Femur (tissue), 1 donor: Measurements from ENCODE around the gene ANGPT4.
A peak's percentile ranks its signal among the peaks of the same experiment; 100 is the strongest.
"Not testable (repeated sequence)": the region's sequence is repeated elsewhere in the genome, so short reads cannot be mapped to it uniquely, and the experiment has no call there.

Experiments
- DNase-seq: peaks from one replicate; pipeline ENCODE4 v3.0.0-alpha.2; 2017

The ANGPT4 gene

DNA sequence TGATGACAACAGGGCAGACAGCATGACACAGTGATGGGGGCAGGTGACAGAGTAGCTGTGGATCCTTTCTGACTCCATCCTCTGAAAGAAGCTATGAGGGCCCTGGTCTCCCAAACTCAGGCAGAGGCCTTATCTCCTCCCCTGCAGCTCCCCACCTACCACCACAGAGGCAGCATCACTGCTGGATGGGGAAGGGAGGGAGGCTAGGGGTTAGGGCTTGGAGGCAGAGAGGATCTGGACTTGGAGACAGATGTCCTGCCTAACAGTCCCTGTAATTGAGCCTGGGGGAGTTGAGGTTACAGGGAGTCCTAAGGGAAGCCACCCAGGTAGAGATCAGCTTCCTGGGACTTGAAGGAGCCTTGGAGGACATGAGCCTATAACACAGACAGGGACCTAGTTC, 44.7 kb downstream of the ANGPT4 start:
- no peak for DNase-seq

DNA sequence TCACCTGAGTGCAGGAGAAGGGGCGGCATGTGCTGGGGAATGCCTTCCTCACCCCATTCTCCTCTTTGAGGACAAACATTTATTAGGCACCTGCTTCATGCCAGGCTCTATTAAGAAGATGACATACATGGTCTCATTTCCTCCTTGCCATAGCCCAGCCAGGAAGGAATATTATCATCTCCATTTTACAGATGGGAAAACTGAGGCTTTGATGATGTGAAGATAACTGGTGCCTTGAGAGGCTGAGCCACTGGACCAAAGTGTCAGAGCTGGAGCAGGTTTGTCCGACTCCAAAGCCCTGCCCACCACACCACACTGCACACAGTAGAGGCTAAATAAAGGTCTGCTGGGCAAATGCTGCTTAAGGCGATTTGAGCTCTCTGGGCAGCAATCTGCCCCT, 45.4 kb downstream of the ANGPT4 start:
- DNase-seq, result no peak

DNA sequence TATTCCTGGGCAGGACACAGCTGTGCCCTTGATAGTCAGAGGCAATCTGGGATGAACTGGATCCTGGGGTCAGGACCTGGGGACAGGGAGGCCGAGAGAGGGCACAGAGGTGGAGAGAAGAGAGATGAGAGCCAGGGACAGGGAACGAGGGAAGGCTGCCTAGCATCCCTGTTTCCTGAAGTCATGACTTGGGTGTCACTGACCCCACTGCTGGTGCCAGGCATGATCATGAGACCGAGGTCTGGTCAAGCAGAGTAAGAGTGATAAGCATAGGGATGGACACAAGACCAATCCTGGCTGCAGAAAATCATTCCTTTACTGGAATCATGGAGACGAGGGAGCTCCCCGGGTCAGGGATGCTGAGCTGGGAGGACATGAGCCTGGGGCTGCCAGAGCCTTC, 46.5 kb downstream of the ANGPT4 start:
- no peak for DNase-seq

DNA sequence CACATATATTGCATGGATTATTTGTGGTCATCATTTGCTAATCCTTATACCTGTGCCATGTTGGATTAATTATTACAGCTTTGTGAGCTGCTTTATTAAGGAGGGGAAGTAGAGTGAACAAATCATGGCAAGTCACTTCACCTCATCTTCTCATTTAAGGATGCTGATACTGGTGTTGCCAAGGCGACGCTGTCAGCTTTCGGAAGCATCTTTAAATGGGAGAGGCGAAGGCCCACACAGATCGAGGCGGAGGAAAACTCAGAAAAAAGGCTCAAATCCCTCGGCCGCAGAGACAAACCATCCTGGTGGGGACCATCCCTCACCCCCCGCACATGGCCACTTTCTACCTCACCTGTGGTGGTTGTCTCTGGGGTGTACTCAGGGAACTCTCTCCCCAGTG, 47.9 kb downstream of the ANGPT4 start:
- DNase-seq, result no peak

DNA sequence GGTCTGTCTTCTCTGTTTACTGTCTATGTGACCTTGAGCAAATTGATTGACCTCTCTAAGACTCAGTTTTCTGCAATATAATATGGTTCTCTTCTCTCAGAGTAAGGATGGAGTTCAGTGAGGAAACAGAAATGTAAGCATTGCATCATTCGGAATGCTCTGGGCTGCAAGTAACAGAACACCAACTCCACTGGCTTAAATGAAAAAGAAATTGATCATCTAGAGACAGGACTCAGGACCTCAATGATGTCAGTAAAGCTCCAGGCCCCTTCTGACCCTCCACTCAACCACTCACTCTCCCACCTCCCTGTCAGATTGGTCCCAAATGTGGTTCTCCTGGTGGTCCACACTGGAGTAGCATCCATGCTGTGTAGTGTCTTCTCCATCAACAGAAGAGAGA, 50.7 kb downstream of the ANGPT4 start:
- DNase-seq, result no peak

DNA sequence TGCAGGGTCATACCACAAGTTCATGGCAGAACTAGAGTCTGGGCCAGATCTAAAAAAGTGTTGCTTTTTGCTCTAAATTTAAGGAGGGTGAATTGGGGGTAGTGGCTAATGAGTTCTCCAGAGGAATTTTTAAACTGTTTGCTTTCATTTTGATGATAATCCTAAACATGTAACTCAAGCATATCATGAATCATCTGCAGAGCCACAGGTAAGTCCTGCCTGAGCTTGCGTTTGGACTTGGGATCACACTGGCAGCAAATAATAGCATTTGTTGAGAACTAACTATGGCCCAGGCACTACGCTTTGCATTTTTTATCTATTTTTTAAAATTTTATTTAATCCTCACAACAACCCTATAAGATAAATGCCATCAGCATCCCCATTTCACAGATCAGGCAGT, 55.2 kb downstream of the ANGPT4 start:
- DNase-seq, result no peak

DNA sequence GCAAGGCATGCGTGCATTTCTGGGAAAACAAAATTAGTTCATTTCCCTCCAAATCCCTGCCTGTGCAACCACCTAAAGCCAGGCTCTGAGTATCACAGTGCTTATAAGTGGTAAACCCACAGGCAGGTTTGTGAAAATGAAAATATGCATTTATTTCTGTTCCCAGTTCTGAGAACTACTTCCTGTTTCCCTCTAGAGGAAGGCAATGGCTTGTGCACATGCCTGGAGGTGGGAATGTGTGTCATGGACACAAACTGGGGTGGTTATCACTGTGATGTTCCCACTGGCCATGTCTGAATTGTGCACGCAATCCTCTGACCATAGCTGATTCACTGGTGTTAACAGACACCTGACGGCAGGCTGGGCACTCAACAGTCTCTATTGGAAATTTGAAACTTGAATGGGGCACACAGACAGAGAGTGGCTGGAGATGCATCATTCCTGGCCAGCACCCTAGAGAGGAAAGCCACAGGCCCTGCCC, 56.3 kb downstream of the ANGPT4 start:
- no peak for DNase-seq

DNA sequence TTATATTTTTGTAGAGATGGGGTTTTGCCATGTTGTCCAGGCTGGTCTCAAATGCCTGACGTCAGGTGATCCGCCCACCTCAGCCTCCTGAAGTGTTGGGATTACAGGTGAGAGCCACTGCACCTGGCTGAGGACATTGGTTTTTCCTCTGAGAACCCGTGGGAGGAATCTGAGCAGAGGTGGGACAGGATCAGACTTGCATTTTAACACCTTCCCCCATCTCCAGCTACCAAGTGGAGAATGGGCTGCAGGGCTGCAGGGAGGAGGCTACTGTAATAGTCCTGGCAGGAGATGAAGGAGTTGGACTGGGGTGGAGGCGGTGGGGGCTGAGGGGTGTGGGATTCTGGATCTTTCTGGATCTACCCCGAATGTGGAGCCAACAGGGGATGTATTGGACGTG, 58.1 kb downstream of the ANGPT4 start:
- DNase-seq, result no peak

DNA sequence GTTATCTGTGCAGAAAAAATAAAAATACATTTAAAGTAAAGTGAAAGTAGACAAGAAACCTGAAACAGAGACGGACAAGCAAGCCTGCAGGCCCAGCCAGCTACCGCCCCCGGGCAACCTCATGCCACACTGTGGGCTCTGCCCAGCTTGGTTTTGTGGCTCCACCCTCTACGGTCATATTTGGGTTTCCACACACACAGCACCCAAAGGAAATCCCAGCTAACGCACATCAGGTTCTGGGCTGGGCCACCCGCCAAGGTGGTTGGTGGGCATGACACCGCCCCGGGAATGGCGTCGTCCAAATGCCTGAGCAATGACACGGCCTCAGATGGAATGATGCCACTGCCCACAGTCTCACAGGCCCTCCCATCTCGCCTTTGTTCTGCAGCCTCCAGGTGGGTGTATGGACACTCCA, 59.8 kb downstream of the ANGPT4 start:
- DNase-seq, result peak; percentile 43

DNA sequence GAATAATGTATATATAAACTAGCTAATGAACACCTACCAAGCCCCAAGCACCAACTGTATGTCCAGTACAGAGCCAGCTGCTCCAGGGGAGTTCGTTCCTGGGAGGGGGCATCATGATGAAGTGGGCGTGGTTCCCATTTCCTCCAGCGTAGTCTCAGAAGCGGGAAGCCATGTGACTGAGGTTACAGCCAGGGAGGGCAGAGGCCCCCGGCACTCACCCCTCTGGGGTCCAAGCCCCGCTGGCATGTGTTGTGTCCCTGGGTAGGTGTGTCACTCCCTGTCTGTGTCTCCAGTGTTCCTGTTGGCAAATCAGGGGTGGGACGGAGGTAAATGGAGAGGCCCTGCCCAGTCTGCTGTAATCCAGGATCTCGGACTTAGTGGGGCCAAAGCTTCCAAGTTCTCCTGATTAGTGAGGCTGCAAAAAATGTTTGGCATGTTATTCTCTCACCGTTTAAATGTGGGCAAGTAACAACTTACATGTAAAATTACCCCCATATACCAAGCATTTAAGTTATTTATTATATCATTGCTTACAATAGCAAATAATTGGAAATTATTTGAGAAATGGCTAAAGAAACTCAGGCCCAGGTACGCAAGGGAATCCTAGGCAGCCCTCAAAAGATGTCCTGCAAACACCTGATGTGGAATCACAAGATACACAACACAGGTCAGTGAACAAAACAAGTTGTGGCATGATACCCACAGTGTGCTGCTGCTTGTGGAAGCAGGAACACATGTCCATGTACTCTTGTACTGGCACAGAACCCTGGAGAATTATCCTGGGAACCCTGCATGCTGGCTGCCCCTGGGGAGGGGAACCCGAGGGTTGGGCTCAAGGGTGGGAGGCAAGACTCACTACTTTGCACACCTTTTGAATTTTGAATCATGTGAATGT, 60.4 kb downstream of the ANGPT4 start:
- no peak for DNase-seq

DNA sequence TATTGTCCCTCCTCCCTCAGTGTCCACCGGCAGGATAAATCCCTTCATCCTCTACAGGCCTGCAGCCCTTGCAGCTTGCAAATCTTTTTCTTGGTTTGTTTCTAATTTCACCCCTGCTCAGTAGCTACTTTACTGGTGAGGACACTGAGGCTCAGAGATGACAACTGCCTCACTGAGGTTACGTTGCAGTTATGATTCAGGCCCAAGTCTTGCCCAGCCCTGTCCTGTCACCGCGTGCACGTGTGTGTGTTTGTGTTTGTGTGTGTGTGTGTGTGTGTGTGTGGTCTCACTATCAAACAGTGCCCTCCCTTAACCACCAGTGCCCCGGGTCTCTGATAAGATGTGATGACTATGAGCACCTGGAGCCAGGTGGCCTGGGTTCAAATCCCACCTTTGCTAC, 61.5 kb downstream of the ANGPT4 start:
- no peak for DNase-seq

DNA sequence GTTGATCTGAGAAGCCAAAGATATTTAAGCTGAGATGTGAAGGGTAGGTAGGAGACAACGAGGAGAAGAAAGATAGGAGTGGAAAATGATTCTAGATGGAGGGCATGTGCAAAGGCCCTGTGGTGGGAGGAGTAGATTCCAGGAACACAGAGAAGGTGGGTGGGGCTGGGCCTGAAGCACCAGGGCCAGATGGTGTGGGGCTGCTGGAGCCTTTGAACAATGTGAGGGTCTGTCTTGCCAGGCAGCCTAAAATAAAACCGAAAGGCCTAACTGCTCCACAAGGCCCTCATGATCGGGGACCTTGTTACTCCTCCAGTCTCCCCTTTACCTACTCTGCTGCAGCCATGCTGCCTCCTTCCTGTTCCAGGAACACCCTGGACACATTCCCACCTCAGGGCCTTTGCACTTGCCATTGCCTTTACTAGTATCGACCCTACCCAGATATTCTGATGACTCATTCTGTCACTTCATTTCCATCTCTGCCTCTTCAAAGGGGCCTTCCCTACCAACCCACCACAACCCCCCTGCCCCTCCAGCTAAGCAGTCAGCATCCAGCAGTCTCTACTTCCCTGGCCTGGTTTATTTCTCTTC, 62.6 kb downstream of the ANGPT4 start:
- DNase-seq, result no peak

DNA sequence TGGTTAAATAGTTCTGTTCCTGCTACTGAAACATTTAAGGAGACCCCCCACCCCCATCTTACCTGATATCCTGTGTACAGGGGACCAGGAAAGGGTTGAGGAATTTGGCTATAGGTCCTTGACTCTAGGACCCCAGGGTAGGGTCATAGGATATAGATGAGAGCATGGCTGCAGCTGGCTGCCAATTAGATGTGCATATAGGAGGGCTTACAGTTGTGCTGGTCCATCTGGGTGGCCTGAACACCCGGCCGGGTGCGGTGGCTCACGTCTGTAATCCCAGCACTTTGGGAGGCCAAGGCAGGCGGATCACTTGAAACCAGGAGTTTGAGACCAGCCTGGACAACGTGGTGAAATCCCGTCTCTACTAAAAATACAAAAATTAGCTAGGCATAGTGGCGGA, 67.4 kb downstream of the ANGPT4 start:
- not testable (repeated sequence) for DNase-seq

DNA sequence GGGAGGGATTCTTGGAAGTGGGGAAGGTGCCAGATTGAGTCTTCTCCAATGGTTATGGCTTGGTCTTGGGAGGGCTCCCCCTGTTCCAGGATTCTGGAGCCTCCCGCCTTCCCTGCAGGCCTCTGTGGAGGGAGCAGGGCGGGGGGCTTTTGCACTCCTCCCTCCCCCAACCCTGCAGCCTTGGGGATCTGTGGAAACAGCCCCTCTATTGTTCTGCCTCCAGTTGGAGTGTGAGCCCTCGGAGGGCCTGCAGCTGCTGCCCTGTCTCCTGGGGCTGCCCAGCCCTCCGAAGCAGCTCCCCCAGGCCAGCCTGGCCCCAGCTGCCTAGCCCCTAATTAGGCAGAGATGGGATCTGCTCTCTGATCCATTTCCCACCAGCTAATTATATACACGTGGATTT, 67.9 kb downstream of the ANGPT4 start:
- DNase-seq, result peak; percentile 33

DNA sequence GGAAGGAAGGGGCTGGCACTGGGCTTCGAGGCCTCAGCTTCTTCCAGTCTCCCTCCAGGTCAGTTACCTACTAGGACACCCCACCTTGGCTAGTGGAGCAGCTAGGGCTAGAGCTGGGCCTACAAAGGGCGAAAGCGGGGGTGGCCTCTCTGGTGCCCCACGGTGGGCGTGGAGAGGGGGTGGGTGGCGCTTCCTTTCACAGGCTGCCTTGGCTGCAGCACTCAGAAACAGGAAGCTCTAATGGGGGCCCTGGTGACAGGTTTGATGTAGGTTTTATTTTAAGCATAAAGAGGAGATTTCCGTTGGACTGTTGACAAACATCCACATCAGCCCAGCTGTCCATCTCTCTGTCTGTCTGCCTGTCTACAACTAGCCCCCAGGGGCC, 69.2 kb downstream of the ANGPT4 start:
- DNase-seq, result peak; percentile 48

DNA sequence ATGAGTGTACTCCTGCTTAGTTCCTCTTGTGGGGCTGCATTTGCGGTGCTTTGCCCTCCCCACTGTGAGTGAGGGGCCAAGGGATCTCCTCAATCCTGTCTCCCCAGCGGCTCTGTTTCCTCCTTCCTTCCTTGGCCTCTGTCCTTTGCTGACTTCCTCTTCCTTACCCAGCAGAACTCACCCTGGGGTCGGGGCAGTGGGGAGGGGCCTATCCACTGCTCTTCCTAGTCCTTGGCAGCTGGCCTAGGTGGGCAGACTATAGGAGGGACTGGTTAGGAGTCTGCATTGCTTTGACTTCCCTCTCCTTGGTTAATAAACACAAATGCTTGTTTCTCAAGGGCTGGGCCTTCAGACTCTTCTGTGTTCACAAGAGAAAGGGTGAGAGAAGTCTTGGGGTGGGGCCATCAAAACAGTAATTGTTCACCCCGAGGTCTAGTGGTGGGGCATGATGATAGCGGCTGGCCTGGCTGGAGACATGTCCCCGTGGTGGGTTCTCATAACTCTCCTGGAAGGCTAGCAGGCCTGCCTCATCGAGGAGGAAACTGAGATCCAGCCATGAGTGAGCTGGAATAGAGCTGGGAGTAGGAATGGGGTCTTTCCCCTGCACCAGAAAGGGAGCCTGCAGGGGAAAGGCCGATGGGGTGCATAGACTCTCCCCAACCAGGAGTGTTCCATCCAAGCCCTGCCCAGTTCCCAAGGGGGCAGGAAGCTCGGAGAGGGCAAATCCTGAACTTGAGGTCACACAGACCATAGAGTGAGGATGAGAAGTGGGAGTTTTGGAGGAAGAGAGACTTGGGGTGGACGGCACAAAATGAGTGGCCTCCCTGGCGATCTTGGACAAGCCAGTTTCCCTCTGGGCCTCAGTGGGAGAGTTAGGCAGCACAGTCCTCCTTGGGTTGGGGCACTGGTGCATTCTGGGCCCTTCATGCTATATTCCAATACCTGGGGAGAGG, 69.9 kb downstream of the ANGPT4 start:
- DNase-seq, result no peak

DNA sequence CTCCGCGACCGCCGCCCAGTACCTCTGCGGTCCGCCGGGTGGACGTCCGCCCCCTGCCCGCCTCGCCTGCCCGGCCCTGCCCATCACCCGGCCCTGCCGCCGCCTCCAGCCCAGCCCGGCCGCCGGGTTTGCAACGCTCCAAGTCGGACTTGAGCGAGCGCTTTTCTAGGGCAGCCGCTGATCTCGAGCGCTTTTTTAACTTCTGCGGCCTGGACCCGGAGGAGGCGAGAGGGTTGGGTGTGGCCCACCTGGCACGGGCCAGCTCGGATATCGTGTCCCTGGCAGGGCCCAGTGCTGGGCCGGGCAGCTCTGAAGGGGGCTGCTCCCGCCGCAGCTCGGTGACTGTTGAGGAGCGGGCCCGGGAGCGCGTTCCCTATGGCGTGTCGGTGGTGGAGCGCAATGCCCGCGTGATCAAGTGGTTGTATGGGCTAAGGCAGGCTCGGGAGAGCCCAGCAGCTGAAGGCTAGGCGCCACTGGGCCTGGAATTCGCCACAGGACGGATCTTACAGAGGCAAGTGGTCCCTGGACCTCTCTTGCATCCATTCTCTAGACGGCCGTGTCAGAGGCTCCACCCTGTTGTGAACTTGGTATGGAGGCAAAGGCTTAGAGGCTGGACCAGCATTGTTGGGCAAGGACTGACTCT, 70.8 kb downstream of the ANGPT4 start:
- DNase-seq, result no peak

DNA sequence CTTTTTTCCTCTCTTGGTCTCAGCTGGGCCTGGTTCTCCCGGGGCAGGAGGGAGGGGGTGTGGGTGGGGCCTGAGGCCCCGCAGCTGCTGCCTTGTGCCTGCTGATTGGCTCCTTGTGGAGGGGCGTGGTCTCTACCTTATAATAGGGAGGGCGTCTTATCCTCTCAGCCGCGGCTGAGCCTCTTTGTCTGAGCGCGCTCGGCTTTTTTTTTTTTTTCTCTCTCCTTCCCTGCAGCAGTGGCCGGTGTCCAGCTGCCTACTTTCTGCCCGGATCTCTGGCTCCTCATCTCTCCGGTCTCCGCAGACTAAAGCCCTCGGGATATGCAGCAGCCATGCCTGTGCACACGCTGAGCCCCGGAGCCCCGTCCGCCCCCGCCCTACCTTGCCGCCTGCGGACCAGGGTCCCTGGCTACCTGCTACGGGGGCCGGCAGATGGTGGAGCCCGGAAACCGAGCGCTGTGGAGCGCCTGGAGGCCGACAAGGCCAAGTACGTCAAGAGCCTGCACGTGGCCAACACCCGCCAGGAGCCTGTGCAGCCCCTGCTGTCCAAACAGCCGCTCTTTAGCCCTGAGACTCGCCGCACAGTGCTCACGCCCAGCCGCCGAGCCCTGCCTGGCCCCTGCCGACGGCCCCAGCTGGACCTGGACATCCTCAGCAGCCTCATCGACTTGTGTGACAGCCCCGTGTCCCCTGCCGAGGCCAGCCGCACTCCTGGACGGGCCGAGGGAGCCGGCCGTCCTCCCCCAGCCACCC, 71.5 kb downstream of the ANGPT4 start:
- DNase-seq, result peak; percentile 90

DNA sequence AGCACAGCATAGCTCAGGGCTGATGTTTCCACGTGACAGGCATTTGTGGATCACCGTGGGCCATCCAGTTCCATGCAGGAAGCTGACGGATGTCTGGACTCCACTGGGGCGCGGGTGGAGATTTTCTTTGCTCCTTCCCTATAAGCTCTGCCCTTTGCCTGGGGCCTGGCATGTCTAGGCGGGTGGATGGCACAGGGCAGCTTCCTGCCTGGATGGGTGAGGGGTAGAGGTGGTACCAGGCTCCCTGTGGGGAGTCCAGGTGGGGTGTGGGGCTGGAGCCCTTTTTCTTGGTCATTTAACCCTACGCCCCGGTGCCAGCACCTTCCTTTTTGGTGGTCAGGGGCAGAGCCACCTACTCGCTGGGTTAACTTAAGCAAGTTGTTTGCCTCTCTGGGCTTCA, 72.2 kb downstream of the ANGPT4 start:
- DNase-seq, result no peak

DNA sequence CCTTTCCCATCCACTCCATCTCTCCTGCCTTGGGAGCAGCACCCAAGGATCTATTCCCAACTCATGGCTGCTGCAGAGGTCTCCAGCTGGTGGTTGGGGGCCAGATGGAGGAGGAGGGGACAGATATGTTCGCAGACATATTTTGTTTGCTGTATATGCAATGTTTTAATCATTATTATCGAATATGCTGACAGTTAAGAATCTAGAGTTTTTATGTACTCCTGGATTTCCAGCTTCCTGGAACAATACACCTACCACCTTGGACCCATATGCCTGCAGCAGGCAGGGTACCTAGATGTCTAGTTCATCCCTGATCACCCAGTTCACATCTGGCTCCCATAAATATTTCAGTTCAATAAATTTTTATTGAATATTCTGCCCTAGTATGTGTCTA, 73.6 kb downstream of the ANGPT4 start:
- DNase-seq, result no peak

DNA sequence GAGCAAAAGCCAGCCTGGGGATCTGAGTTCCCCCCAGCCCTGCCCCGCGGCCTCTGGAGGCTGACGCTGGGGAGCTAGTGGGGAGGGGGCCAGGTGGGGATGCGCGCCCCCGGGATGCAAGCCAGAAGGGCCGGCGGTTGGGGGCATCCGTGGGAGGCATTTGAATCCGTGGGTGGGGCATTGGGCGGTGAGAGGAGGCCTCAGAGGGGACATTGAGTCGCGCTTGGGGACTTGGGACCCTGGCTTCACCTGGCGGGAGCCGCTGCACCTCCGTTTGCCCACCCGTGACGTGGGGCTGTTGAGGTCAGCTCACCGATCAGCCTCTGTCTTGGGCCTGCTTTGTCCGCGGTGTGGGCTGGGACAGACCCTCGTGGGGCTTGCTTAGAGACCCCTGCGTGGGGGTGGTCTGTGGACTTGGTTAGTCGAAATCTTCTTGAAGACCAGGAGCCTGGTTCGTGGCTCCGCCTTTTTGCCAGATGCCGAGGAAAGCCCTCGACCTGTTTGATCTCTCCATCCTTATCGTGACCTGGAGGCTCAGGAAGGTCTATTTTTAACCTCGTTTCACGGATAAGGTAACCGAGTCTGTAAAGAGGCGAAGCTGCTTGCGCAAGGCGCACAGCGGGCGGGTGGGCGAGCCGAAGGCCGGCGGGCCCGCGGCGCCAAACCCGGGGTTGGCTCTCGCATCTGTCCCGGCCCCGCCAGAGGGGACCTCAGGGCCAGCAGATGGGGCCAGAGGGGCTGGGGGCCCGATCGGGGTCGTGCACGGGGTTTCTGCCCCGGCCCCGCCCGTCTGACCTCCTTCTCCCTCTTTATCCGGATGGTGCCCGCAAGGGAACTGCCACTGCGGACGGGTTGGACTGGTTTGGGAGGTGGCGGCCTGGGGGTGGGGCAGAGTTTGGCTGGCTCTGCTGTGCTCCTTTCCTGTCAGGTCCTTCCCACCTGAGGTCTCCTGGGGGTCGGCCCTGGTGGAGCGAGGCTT, 74.3 kb downstream of the ANGPT4 start:
- no peak for DNase-seq
